Naive thymus-derived CD8-positive, alpha-beta T cell (primary cell): ENCODE measurements around the gene ZKSCAN5. TPM values are rescaled to one million over a fixed set of nuclear protein-coding genes. Genes with fewer than 3 reads are reported as not detected.
A peak's percentile ranks its signal among the peaks of the same experiment; 100 is the strongest.
"Not testable (repeated sequence)": the region's sequence is repeated elsewhere in the genome, so short reads cannot be mapped to it uniquely, and the experiment has no call there.

Source experiments
- ATAC-seq, 2 donors: fragments of 150-1000 bp; cut with Tn5 transposase in 1 of 2; sonication (Bioruptor Pico), chemical (Tn5 transposase) in 1 of 2; 1 replicate in 1 of 2; 2 replicates in 1 of 2; pipeline ENCODE4 v1.10.0; 2021; ENCODE audit warnings: mild to moderate bottlenecking in 2 of 2, moderate library complexity in 2 of 2
- POLR2A ChIA-PET: fragments of 350-600 bp; sonication (Branson Sonifier 250); formaldehyde crosslinking; loops from one replicate; lab custom pipeline; 2021; ENCODE audit warnings: antibody characterized with exemption; lab: Charles Lee
- DNase-seq, 10 donors: peaks; one replicate each; pipeline versions ENCODE4 v3.0.0 to v3.0.0-alpha.2; 2020 to 2022
- H3K27ac Mint-ChIP-seq, 10 donors: one replicate each; pipeline ENCODE4 v1.8.0; 2020 to 2022; ENCODE audit warnings: mild to moderate bottlenecking in 10 of 10, mixed read lengths in 10 of 10, moderate library complexity in 4 of 10, inconsistent platforms in 1 of 10
- H3K27me3 Mint-ChIP-seq, 5 donors: one replicate each; pipeline ENCODE4 v1.8.0; 2021 to 2022; ENCODE audit warnings: mixed read lengths in 5 of 5
- H3K36me3 Mint-ChIP-seq, 3 donors: one replicate each; pipeline ENCODE4 v1.8.0; 2020 to 2022; ENCODE audit warnings: mixed read lengths in 3 of 3, mild to moderate bottlenecking in 2 of 3, inconsistent platforms in 1 of 3
- H3K4me1 Mint-ChIP-seq, 4 donors: one replicate each; pipeline ENCODE4 v1.8.0; 2021 to 2022; ENCODE audit warnings: mixed read lengths in 4 of 4
- H3K4me3 Mint-ChIP-seq, 10 donors: one replicate each; pipeline ENCODE4 v1.8.0; 2020 to 2022; ENCODE audit warnings: mild to moderate bottlenecking in 10 of 10, mixed read lengths in 10 of 10, moderate library complexity in 6 of 10, inconsistent platforms in 1 of 10
- H3K9me3 Mint-ChIP-seq, 9 donors: one replicate each; pipeline ENCODE4 v1.8.0; 2020 to 2022; ENCODE audit warnings: mixed read lengths in 9 of 9, mild to moderate bottlenecking in 3 of 9, inconsistent platforms in 1 of 9, moderate library complexity in 1 of 9
- polyA plus RNA-seq, 3 donors: library from polyadenylated mRNA; unstranded; fragments of 300-500 nt; fragmentation: Illumina TruSeq; gene quantifications; one replicate each; pipeline ENCODE4 v1.2.3, GENCODE V29; 2021
- total RNA-seq, 8 experiments: library from RNA in 2 of 8; stranded (reverse) in 2 of 8; gene quantifications; one replicate each; pipeline ENCODE4 v1.2.3 and lab custom pipeline; 2021 to 2026

Gene ZKSCAN5
- total and polyA plus RNA-seq, 5 experiments from 2014 or later, result 3.0 to 9.9 (median 5.7) TPM

GRCh38 chr7:99535667-99536066 is 31.2 kb downstream of the ZKSCAN5 start:
- no peak for ATAC-seq
- no peak overlapping the region for H3K27ac Mint-ChIP-seq

GRCh38 chr7:99539213-99539811 is 34.9 kb downstream of the ZKSCAN5 start:
- peaks cover 0 to 48% (median 14%) of the 10 kb centered on the region in 9 donors for H3K9me3 Mint-ChIP-seq
- H3K4me1 Mint-ChIP-seq, result peaks cover 0 to 3% (median 1%) of the 10 kb centered on the region in 4 donors
- ATAC-seq, result no peak
- H3K36me3 Mint-ChIP-seq, result peaks cover 0 to 9% (median 7%) of the 10 kb centered on the region in 3 donors
- no peaks in the 10 kb centered on the region for H3K27me3 Mint-ChIP-seq
- POLR2A ChIA-PET, result interaction anchor here (0.7 kb wide), 1 partner anchor 13 kb away, joined by 4 read pairs; no protein-coding TSS in a partner anchor
- no peak for DNase-seq
- no peak overlapping the region for H3K27ac Mint-ChIP-seq
- no peak overlapping the region for H3K4me3 Mint-ChIP-seq

More at GRCh38 chr7:99535667-99536066, 31.2 kb downstream of the ZKSCAN5 start:
- Mint-ChIP-seq H3K9me3 (peaks cover 0 to 68% (median 28%) of the 10 kb centered on the region in 9 donors), H3K27me3 (no peaks in the 10 kb centered on the region), H3K4me3 (no peak overlapping the region), H3K4me1 (no peaks in the 10 kb centered on the region), H3K36me3 (peaks cover 26 to 36% (median 28%) of the 10 kb centered on the region in 3 donors)
- POLR2A ChIA-PET, result no interaction called here
- DNase-seq, result no peak

GRCh38 chr7:99540542-99540941 is 36.1 kb downstream of the ZKSCAN5 start:
- Mint-ChIP-seq H3K36me3 (peaks cover 0 to 9% (median 7%) of the 10 kb centered on the region in 3 donors), H3K9me3 (peaks cover 0 to 44% (median 14%) of the 10 kb centered on the region in 9 donors), H3K4me1 (peaks cover 0 to 3% (median 1%) of the 10 kb centered on the region in 4 donors), H3K27ac (no peak overlapping the region), H3K4me3 (no peak overlapping the region), H3K27me3 (no peaks in the 10 kb centered on the region)
- DNase-seq (no peak), ATAC-seq (no peak)
- POLR2A ChIA-PET, result no interaction called here

- no peak overlapping the region for H3K4me3 Mint-ChIP-seq
- ATAC-seq, result no peak
Measured at GRCh38 chr7:99541212-99541611, 36.8 kb downstream of the ZKSCAN5 start.

GRCh38 chr7:99543081-99543671 is 38.7 kb downstream of the ZKSCAN5 start:
- peaks cover 11 to 21% (median 15%) of the 10 kb centered on the region in 3 donors for H3K36me3 Mint-ChIP-seq
- POLR2A ChIA-PET, result no interaction called here
- no peak overlapping the region for H3K27ac Mint-ChIP-seq
- no peak overlapping the region for H3K4me3 Mint-ChIP-seq
- H3K4me1 Mint-ChIP-seq, result peaks cover 0 to 3% (median 1%) of the 10 kb centered on the region in 4 donors
- DNase-seq (no peak), ATAC-seq (no peak)
- no peaks in the 10 kb centered on the region for H3K27me3 Mint-ChIP-seq
- H3K9me3 Mint-ChIP-seq, result peaks cover 0 to 39% (median 17%) of the 10 kb centered on the region in 9 donors

More at GRCh38 chr7:99541212-99541611, 36.8 kb downstream of the ZKSCAN5 start:
- no peak for DNase-seq
- Mint-ChIP-seq H3K36me3 (peaks cover 0 to 9% (median 7%) of the 10 kb centered on the region in 3 donors), H3K9me3 (peaks cover 0 to 44% (median 14%) of the 10 kb centered on the region in 9 donors), H3K27me3 (no peaks in the 10 kb centered on the region), H3K4me1 (peaks cover 0 to 3% (median 1%) of the 10 kb centered on the region in 4 donors), H3K27ac (no peak overlapping the region)
- POLR2A ChIA-PET, result no interaction called here

- no peak overlapping the region for H3K27ac Mint-ChIP-seq
- H3K36me3 Mint-ChIP-seq, result peaks cover 14 to 24% (median 15%) of the 10 kb centered on the region in 3 donors
- DNase-seq (no peak), ATAC-seq (no peak)
- H3K4me1 Mint-ChIP-seq, result peaks cover 0 to 3% (median 1%) of the 10 kb centered on the region in 4 donors
- H3K9me3 Mint-ChIP-seq, result peaks cover 0 to 36% (median 15%) of the 10 kb centered on the region in 9 donors
- H3K27me3 Mint-ChIP-seq, result no peaks in the 10 kb centered on the region
- H3K4me3 Mint-ChIP-seq, result no peak overlapping the region
- POLR2A ChIA-PET, result no interaction called here
Measured at GRCh38 chr7:99543916-99544315, 39.5 kb downstream of the ZKSCAN5 start.

GRCh38 chr7:99545308-99545707 is 40.8 kb downstream of the ZKSCAN5 start:
- H3K4me3 Mint-ChIP-seq, POLR2A ChIA-PET, H3K27me3 Mint-ChIP-seq, ATAC-seq, H3K27ac Mint-ChIP-seq, DNase-seq: not testable (repeated sequence)
- H3K36me3 Mint-ChIP-seq, result peaks cover 14 to 25% (median 17%) of the 10 kb centered on the region in 3 donors
- H3K9me3 Mint-ChIP-seq, result peaks cover 0 to 22% (median 13%) of the 10 kb centered on the region in 9 donors
- peaks cover 1 to 11% (median 3%) of the 10 kb centered on the region in 4 donors for H3K4me1 Mint-ChIP-seq

GRCh38 chr7:99549545-99549944 is 45.1 kb downstream of the ZKSCAN5 start:
- Mint-ChIP-seq H3K4me3 (peak overlapping the region in 4 of 10 donors; percentile 22 to 42 (median 30)), H3K4me1 (peaks cover 12 to 43% (median 30%) of the 10 kb centered on the region in 4 donors), H3K36me3 (peaks cover 9 to 20% (median 20%) of the 10 kb centered on the region in 3 donors), H3K27ac (peak overlapping the region in 1 of 10 donors; percentile 39)
- H3K27me3 Mint-ChIP-seq, H3K9me3 Mint-ChIP-seq, ATAC-seq, DNase-seq: not testable (repeated sequence)
- POLR2A ChIA-PET, result interaction anchor here (0.6 kb wide), 1 partner anchor 141 kb away, joined by 4 read pairs; the partner anchor contains the start of gene BUD31

- Mint-ChIP-seq H3K36me3 (peaks cover 9 to 32% (median 25%) of the 10 kb centered on the region in 3 donors), H3K9me3 (peaks cover 0 to 9% (median 4%) of the 10 kb centered on the region in 9 donors), H3K4me1 (peaks cover 18 to 54% (median 42%) of the 10 kb centered on the region in 4 donors)
Measured at GRCh38 chr7:99551334-99551733, 46.9 kb downstream of the ZKSCAN5 start.

GRCh38 chr7:99551767-99552463 is 47.5 kb downstream of the ZKSCAN5 start, which contains the start of gene FAM200A:
FAM200A (minus strand) TSS chr7:99552114; CDS start chr7:99548407, 3,707 bp downstream.
- Mint-ChIP-seq H3K36me3 (peaks cover 7 to 33% (median 23%) of the 10 kb centered on the region in 3 donors), H3K27ac (peak within 1 kb of the TSS; percentile 85 to 99 (median 97)), H3K9me3 (peaks cover 0 to 9% (median 3%) of the 10 kb centered on the region in 9 donors), H3K27me3 (no peaks in the 10 kb centered on the region), H3K4me3 (peak within 1 kb of the TSS; percentile 87 to 95 (median 92)), H3K4me1 (peaks cover 18 to 56% (median 44%) of the 10 kb centered on the region in 4 donors)
- POLR2A ChIA-PET, result interaction anchor here (0.6 to 2.7 kb wide), 9 partner anchors 26 to 600 kb away, joined by 3 to 22 read pairs (median 3); partner anchors contain the start of genes CPSF4, PTCD1, ZKSCAN5 and ZNF394
- peak; percentile 75 to 93 (median 84) for DNase-seq
- peak; percentile 98 to 99 for ATAC-seq

More at GRCh38 chr7:99551334-99551733, 46.9 kb downstream of the ZKSCAN5 start:
- Mint-ChIP-seq H3K4me3 (peak overlapping the region; percentile 87 to 95 (median 92)), H3K27ac (peak overlapping the region; percentile 85 to 99 (median 97)), H3K27me3 (no peaks in the 10 kb centered on the region)
- peak in 1 of 10 donors; percentile 19 for DNase-seq
- no peak for ATAC-seq
- POLR2A ChIA-PET, result interaction anchor here (0.8 to 2.7 kb wide), 3 partner anchors 47 to 88 kb away, joined by 3 to 22 read pairs (median 6); partner anchors contain the start of genes ZKSCAN5 and ZNF394

GRCh38 chr7:99553039-99553438 is 48.6 kb downstream of the ZKSCAN5 start:
- H3K4me1 Mint-ChIP-seq, result peaks cover 23 to 67% (median 55%) of the 10 kb centered on the region in 4 donors

More at GRCh38 chr7:99553039-99553438, 48.6 kb downstream of the ZKSCAN5 start:
- H3K9me3 Mint-ChIP-seq, result peaks cover 0 to 7% (median 2%) of the 10 kb centered on the region in 9 donors
- peak overlapping the region in 9 of 10 donors; percentile 41 to 91 (median 71) for H3K27ac Mint-ChIP-seq
- H3K36me3 Mint-ChIP-seq, result peaks cover 4 to 27% (median 15%) of the 10 kb centered on the region in 3 donors
- POLR2A ChIA-PET, result interaction anchor here (0.6 to 1.1 kb wide), 2 partner anchors 45 to 55 kb away, joined by 3 read pairs; no protein-coding TSS in a partner anchor
- H3K4me3 Mint-ChIP-seq, result peak overlapping the region in 4 of 10 donors; percentile 39 to 89 (median 52)
- DNase-seq (no peak), ATAC-seq (no peak)
- no peaks in the 10 kb centered on the region for H3K27me3 Mint-ChIP-seq
